Kidney capillary endothelial cell (primary cell): ENCODE results near the gene TEX29.

Source experiments
- DNase-seq: peaks from one replicate; pipeline ENCODE4 v3.0.0-alpha.2; 2018; ENCODE audit warnings: low spot score

The TEX29 gene

GRCh38 chr13:111368091-111368490 lies 47.6 kb downstream of the TEX29 start:
- DNase-seq = no peak

DNA sequence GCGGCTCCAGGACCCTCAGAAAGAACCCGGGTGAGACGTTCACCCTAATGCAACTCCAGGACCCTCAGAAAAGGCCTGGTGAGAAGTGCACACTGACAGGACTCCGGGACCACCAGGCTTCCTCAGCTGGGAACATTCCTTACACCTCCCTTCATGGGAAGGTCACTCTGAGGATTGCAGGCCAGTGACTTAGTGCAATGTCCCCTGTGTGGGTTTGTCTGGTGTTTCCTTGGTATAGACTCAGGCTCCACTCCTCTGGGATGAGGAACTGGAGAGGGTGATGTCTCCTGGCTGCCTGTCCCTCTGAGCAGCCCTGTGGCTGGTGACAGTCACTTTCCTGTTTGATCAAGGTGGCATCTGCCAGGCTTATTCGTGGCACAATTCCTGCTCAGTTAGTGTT lies 49.7 kb downstream of the TEX29 start:
- DNase-seq = no peak

- no peak for DNase-seq
Observed at GRCh38 chr13:111370570-111371535, 50.4 kb downstream of the TEX29 start.

DNA sequence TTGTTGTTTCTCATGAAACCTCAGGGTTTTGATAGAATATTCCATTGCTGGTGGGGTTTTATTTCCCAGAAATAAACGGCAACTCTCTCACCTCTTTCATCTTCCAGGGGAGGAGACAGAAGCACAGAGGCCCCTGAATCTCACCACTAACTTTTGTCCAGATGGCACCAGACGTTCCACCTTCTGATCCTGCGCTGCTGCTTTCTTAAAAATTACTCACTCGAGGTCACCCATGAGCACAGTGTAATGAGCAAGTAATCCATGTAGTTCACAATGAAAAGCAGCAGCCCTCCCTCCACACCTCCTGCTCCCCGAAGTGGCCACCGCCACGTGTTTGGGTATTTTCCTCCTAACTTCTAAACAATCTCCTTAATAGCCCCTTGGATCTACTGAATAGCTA lies 51.3 kb downstream of the TEX29 start:
- no peak for DNase-seq

DNA sequence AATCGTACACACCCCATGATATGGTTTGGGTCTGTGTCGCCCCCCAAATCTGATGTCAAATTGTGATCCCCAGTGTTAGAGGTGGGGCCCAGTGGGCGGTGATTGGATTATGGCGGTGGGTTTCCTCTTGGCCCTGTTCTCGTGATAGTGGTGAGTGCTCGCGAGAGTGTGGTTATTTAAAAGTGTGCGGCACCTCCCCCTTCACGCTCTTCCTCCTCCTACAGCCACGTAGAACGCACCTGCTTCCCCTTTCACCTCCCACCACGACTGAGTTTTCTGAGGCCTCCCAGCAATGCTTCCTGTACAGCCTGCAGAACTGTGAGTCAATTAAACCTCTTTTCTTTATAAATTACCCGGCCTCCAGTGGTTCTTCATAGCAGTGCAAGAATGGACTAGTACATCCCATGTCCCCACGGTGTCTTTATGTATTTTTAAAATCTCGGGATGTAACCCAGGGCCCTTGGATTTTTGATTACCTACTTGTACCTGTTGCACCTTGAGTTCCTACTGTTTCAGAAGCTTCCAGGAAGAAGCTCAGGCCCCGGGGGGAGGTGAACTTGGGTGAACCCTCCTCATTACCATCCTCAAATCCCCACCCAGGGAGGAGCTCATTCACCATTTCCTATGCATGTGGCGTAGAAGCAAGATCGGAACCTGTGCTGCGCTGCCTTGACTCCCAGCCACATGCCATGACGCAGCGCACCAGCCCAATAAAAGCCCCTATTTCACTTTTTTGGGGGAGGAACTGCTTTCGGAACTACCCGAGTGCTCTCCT lies 52.4 kb downstream of the TEX29 start:
- no peak for DNase-seq

GRCh38 chr13:111373486-111373885 lies 53.0 kb downstream of the TEX29 start:
- no peak for DNase-seq

DNA sequence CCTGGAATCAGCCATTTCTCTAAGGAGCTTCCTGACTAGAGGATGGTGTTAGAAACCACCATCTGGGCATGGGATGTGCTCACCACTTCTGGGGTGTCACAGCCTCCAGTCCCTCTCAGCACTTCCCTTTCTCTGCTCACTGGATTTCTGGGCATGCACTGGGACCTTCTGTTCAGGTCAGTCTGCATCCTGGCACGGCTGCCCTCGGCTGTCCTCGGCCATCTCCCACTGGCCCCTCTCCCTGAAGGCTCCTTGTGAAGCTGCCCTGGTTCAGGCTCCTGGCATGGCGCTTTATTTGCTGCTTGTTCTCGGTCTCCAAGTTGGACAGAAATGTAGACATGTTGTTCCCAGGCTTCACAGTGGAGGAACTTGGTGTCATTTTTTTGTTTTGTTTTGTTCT lies 60.0 kb downstream of the TEX29 start:
- DNase-seq = no peak

GRCh38 chr13:111382411-111382810 lies 62.0 kb downstream of the TEX29 start:
- DNase-seq = no peak

- no peak for DNase-seq
Observed at GRCh38 chr13:111382877-111383276, 62.4 kb downstream of the TEX29 start.

DNA sequence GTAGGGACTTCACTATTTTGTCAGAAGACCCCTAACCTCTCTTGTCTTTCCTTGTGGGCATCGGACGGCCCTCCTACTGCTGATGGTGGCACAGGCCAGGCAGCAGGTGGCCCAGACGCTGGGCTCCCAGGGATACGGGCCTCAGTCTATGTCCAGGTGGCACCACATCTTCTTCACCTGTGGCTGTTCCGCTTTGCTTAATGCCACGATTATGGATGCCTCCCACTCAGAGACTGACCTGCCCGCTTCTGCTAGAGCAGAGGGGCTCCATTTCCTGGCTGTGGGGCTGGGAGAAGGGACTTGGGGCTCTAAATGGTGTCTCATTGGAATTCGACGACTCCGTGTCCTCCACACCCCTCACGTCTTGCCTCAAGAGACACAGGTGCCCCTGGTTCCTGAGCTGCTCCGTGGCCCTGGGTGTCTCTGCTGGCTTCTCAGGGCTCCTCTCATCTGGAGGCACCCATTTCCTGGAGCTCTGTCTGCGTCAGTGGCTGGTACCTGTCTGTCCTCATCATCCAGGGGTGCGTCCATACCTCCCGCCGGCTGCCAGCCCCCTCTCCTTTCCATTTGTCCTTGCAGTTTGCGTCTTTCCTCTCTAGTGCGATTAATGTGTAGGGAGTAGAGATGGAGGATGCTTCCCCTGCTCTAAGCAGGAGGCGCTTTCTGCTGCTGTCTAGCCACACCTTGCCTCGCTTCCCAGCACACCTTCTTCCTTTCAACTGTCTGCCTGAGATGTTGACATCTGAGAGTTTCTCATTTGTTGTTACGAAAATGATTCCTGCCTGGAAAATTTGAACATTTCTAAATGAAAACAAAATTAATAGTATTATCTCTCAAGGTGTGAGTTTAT lies 63.4 kb downstream of the TEX29 start:
- DNase-seq = no peak

DNA sequence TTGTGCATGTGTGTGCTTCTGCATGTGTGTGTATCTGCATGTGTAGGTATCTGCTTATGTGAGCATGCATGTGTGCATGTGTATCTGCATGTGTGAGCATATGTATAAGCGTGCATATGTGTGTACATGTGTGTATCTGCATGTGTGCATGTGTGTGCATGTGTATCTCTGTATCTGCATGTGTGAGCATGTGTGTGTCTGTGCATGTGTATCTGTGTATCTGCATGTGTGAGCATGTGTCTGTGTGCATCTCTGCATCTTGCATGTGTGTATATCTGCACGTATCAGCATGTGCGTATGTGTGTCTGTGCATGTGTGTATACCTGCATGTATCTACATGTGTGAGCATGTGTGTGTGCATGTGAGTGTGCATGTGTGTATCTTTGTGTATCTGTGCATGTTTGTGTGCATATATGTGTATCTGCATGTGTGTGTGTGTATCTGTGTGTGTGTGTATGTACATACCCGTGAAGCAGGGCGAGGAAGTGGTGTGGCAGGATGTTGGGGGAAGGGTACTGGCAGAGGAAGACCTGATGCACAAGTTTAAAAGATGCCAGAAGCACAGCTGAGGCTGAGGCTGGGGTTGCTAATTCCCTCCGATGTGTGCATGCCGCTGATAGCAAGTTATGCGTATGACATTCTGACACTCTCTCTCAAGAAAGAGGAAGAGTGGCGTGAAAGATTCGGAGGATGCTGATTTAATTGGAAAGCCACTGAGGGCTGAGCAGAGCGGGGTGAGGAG lies 64.2 kb downstream of the TEX29 start:
- no peak for DNase-seq

GRCh38 chr13:111385183-111385857 lies 64.9 kb downstream of the TEX29 start:
- DNase-seq = no peak

DNA sequence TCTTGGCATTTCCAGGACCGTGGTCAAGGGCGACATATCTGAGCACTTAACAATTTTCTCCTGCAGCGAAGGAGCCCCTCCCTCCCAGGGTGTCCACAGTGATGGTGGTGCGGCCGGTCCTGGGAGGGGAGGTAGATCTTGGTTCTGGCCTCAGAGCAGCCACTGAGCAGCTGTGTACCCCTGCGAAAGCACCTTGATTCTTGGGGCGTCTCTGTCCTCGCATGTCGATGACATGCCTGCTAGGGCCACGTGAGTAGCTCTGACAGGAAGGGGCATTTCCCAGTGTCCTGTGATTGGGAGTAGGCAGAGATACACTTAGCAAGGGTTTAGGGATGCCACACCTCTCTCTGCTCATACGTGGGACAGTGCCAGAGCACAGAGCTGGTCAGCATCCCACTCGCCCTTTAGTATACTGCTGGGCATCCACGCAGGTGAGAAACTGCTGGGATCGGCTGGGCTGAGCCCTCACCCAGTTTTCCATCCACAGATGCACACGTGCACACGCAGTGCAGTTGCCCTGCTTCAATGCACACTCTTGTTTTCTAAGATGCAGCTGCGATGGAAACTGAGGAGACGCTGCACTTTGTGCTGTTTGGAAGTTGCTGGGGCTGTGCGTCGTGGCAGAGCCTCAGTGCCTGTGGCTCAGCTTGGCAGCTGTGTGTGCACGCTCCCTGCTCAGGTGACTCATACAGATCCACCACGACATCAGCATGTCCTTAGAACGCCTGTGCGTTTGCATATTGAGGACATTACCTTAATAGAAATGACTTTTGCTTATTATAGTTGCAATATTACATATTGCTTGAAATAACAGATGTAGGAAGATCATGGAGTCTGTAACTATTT lies 66.8 kb downstream of the TEX29 start:
- DNase-seq = no peak

DNA sequence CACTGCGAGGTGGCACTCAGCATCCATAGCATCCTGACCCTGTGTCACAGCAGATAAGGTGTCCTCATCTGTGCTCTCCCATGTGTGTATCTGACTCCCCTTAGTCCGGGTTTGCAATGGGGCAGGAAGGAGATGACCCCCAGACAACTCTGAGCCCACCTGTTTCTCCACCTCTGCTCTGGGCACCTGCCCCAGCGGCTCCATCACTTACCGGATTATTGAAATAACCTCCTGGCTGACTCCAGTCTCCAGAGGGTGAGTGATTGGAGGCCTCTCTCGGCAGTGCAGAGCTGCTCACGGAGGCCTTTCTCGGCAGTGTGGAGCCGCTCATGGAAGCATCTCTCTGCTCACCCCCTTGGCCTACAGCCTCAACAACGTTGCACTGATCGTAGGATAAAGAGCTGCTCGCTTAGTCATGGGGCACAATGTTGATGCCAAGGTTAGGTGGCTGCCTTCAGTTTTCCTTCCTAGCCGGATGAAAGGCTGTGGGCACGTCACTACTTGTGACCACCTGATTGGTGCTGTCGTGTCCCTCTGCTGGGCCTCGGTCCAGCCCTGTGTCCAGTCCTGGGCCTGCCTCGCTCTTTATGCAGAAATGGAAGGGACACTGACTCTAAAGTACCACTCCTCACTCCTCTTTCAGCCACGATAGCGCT lies 67.6 kb downstream of the TEX29 start:
- DNase-seq = no peak

- DNase-seq = no peak
Observed at GRCh38 chr13:111388851-111389500, 68.5 kb downstream of the TEX29 start.

DNA sequence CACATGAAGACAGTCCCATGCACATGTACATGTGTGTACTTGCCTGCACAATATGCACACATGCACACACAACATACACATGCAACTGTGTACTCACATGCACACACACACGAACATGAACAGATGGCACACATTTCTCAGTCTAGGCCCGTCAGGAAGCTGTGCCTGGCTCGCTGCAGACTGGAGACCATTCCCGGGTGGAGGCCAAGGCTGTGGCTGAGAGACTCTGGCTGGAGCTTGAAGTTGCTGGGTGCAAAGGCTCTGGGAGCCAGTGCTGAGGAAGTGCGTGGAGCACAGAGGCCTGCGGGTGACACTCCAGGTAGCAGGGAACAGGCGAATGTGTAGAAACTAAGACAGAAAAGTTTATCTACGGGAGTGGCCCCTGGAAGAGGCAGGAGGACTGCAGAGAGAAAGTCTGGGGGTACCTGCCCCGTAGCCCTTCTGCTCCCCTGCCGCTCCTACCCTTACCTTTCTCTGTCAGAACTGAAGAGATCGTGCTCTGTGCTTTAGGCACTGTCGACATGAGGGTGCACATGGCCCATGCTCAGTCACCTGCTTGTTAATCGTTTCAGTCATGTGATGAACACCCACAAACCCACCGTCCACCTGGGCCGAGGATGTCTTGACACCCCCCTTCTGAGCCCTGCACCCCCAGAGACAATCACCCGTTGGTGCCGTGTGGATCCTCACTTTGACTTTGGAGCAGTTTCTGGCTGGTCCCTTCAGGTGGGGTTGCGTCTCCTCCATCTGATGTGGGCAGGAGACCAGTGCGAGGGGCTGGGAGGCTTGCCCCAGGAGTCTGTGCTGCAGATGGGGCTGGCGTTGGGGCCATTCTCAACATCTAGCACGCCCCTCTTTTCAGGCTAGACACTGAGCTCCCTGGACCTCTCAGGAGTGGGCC lies 69.4 kb downstream of the TEX29 start:
- DNase-seq = no peak

- DNase-seq = no peak
Observed at GRCh38 chr13:111390522-111391270, 70.3 kb downstream of the TEX29 start.
